Mammary epithelial cell (primary cell): ENCODE measurements around the gene EFCAB11.

Experiments
- CTCF ChIP-seq, 2 donors: IDR thresholded peaks in 1 of 2; conservative IDR thresholded peaks in 1 of 2; 2 replicates each; pipeline ENCODE4 v1.5.1; 2011 to 2012; ENCODE audit warnings: inconsistent platforms in 2 of 2, low read length in 2 of 2, mild to moderate bottlenecking in 2 of 2, control low read depth in 1 of 2, low read depth in 1 of 2; ENCODE audit not compliant: insufficient read depth in 1 of 2; ENCODE audit errors: extremely low read depth in 1 of 2
- EZH2 ChIP-seq: IDR thresholded peaks from 2 replicates; pipeline ENCODE4 v1.6.1; 2012; ENCODE audit warnings: low read length, inconsistent platforms, borderline replicate concordance

GRCh38 chr14:89775946-89776345 lies 178.6 kb downstream of the EFCAB11 start:
- no peak for TF ChIP-seq CTCF (conservative IDR thresholded peaks at IDR 0.05 in 1 of 2, IDR thresholded peaks at IDR 0.05 in 1 of 2; ENCODE audit: extremely low read depth in 1 of 2, insufficient read depth in 1 of 2, low read depth in 1 of 2, low read length in 2 of 2)
- no peak for TF ChIP-seq EZH2
